Astrocyte (in vitro differentiated cells and primary cell): ENCODE results near the gene CYB5A. TPM values are rescaled to one million over a fixed set of nuclear protein-coding genes. Genes with fewer than 3 reads are reported as not detected.

Experiments
- DNase-seq: peaks from one replicate; pipeline ENCODE4 v3.0.0-alpha.2; 2010; ENCODE audit warnings: low read depth
- FAIRE-seq: peaks from 2 replicates; lab custom pipeline; 2011; peaks lifted over from hg19 to GRCh38; lab: Jason Lieb, UNC
- H2AFZ ChIP-seq: 2 replicates; pipeline ENCODE4 v1.6.0; 2012; ENCODE audit warnings: low read depth, low read length, inconsistent platforms
- H3K27ac ChIP-seq: 2 replicates; pipeline ENCODE4 v1.5.1; 2011; ENCODE audit warnings: low read depth, low read length, inconsistent platforms
- H3K27me3 ChIP-seq: 2 replicates; pipeline ENCODE4 v1.6.0; 2011; ENCODE audit warnings: low read length, inconsistent platforms; ENCODE audit not compliant: insufficient read depth
- H3K36me3 ChIP-seq: 2 replicates; pipeline ENCODE4 v1.5.1; 2011; ENCODE audit warnings: low read length, inconsistent platforms; ENCODE audit not compliant: insufficient read depth
- H3K4me1 ChIP-seq: 2 replicates; pipeline ENCODE4 v1.5.1; 2011; ENCODE audit warnings: low read length, inconsistent platforms; ENCODE audit not compliant: insufficient read depth
- H3K4me2 ChIP-seq: 2 replicates; pipeline ENCODE4 v1.6.0; 2012; ENCODE audit warnings: low read length, inconsistent platforms
- H3K4me3 ChIP-seq: 2 replicates; pipeline ENCODE4 v1.5.1; 2011; ENCODE audit warnings: low read depth, mild to moderate bottlenecking, low read length, inconsistent platforms; ENCODE audit not compliant: insufficient read depth
- H3K79me2 ChIP-seq: 2 replicates; pipeline ENCODE4 v1.6.0; 2012; ENCODE audit warnings: mild to moderate bottlenecking, low read length, inconsistent platforms; ENCODE audit not compliant: insufficient read depth
- H3K9ac ChIP-seq: 2 replicates; pipeline ENCODE4 v1.6.0; 2012; ENCODE audit warnings: mild to moderate bottlenecking, low read length, inconsistent platforms
- H3K9me3 ChIP-seq: 2 replicates; pipeline ENCODE4 v1.5.1; 2012; ENCODE audit warnings: low read depth, mild to moderate bottlenecking, low read length, inconsistent platforms; ENCODE audit not compliant: insufficient read depth
- H4K20me1 ChIP-seq: 2 replicates; pipeline ENCODE4 v1.6.0; 2012; ENCODE audit warnings: low read length, inconsistent platforms; ENCODE audit not compliant: insufficient read depth
- H3K27ac Mint-ChIP-seq: one replicate; pipeline ENCODE4 v1.8.0; 2021; ENCODE audit warnings: mild to moderate bottlenecking, mixed read lengths; ENCODE audit not compliant: unreplicated experiment
- H3K27me3 Mint-ChIP-seq: one replicate; pipeline ENCODE4 v1.8.0; 2021; ENCODE audit warnings: low read depth, mixed read lengths; ENCODE audit not compliant: unreplicated experiment
- H3K36me3 Mint-ChIP-seq: one replicate; pipeline ENCODE4 v1.8.0; 2021; ENCODE audit warnings: low read depth, mixed read lengths; ENCODE audit not compliant: unreplicated experiment
- H3K4me1 Mint-ChIP-seq: one replicate; pipeline ENCODE4 v1.8.0; 2021; ENCODE audit warnings: low read depth, mixed read lengths; ENCODE audit not compliant: unreplicated experiment
- H3K4me3 Mint-ChIP-seq: one replicate; pipeline ENCODE4 v1.8.0; 2021; ENCODE audit warnings: mild to moderate bottlenecking, moderate library complexity, mixed read lengths; ENCODE audit not compliant: unreplicated experiment
- H3K9me3 Mint-ChIP-seq: one replicate; pipeline ENCODE4 v1.8.0; 2021; ENCODE audit warnings: mild to moderate bottlenecking, mixed read lengths; ENCODE audit not compliant: unreplicated experiment
- EZH2 ChIP-seq: IDR thresholded peaks from 2 replicates; pipeline ENCODE4 v1.6.1; 2012; ENCODE audit warnings: mild to moderate bottlenecking, low read length, inconsistent platforms; ENCODE audit not compliant: insufficient read depth
- total RNA-seq: library from RNA; stranded (reverse); gene quantifications from 2 replicates; pipeline ENCODE4 v1.2.1, GENCODE V29; 2021
- TF ChIP-seq, protein P1 (sequence below): IDR thresholded peaks from 2 replicates; pipeline ENCODE4 v1.5.1; 2011; ENCODE audit warnings: low read depth, mild to moderate bottlenecking, inconsistent platforms, low read length, moderate library complexity; ENCODE audit not compliant: insufficient read depth

Gene CYB5A
- total RNA-seq, 1 donor from 2014 or later = 45.7 TPM

DNA sequence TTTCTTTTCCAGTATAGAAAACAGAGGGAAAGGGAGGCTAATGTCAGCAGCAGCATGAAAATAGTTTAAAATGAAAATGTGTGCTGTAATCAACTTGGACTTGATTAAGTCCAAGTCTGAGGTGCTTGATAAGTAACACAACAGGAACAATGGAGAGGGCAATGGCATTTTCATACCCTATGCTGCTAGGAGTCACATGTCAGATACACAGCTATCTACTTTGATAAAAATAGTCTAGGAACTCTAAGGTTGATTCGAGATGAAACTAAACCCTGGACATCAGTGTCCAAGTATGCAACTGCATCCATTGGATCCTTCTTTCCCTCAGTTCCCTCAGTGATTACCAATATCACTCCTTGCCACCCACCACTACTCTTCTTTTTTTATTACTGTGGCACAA, 19.2 kb upstream of the CYB5A start:
- FAIRE-seq = no peak
- H3K27ac ChIP-seq = no peak overlapping the region
- no peaks in the 10 kb centered on the region for H3K4me1 Mint-ChIP-seq

DNA sequence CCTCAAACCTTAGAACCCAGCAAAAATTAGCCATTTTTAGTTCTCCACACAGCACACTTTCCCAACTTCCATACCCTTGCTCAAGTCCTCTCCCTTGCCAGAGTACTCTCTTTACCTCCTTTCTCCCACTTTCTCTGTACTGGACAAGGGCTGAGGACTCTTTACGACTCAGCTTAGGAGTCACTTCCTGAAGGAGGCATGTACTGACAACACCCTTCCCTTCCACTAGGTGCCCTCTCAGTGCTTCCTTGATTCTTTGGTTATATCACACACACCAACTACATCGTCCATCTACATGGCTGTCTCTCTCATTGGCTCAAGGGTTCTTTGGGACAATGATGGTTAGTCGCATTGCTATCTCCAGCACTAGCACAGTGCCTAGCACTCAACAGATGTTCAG, 18.6 kb upstream of the CYB5A start:
- DNase-seq (no peak), FAIRE-seq (peak; percentile 65)
- Histone ChIP-seq H3K9ac (no peak overlapping the region), H3K4me1 (no peaks in the 10 kb centered on the region), H4K20me1 (no peaks in the 10 kb centered on the region), H3K4me2 (no peak overlapping the region), H3K27ac (no peak overlapping the region), H3K9me3 (no peaks in the 10 kb centered on the region), H2AFZ (no peak overlapping the region), H3K4me3 (no peak overlapping the region), H3K79me2 (no peaks in the 10 kb centered on the region), H3K27me3 (no peaks in the 10 kb centered on the region), H3K36me3 (no peaks in the 10 kb centered on the region)
- no peak for TF ChIP-seq EZH2
- TF ChIP-seq, protein P1, sequence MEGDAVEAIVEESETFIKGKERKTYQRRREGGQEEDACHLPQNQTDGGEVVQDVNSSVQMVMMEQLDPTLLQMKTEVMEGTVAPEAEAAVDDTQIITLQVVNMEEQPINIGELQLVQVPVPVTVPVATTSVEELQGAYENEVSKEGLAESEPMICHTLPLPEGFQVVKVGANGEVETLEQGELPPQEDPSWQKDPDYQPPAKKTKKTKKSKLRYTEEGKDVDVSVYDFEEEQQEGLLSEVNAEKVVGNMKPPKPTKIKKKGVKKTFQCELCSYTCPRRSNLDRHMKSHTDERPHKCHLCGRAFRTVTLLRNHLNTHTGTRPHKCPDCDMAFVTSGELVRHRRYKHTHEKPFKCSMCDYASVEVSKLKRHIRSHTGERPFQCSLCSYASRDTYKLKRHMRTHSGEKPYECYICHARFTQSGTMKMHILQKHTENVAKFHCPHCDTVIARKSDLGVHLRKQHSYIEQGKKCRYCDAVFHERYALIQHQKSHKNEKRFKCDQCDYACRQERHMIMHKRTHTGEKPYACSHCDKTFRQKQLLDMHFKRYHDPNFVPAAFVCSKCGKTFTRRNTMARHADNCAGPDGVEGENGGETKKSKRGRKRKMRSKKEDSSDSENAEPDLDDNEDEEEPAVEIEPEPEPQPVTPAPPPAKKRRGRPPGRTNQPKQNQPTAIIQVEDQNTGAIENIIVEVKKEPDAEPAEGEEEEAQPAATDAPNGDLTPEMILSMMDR = no peak
- H3K27me3 Mint-ChIP-seq = no peaks in the 10 kb centered on the region
- no peak overlapping the region for H3K27ac Mint-ChIP-seq
- H3K9me3 Mint-ChIP-seq = peaks cover 2% of the 10 kb centered on the region
- H3K36me3 Mint-ChIP-seq = no peaks in the 10 kb centered on the region
- no peak overlapping the region for H3K4me3 Mint-ChIP-seq
- H3K4me1 Mint-ChIP-seq = no peaks in the 10 kb centered on the region

More for the DNA sequence above, 19.2 kb upstream of the CYB5A start:
- Histone ChIP-seq H3K36me3 (no peaks in the 10 kb centered on the region), H3K27me3 (no peaks in the 10 kb centered on the region), H4K20me1 (no peaks in the 10 kb centered on the region), H2AFZ (no peak overlapping the region), H3K9me3 (no peaks in the 10 kb centered on the region), H3K79me2 (no peaks in the 10 kb centered on the region), H3K4me3 (no peak overlapping the region), H3K4me1 (no peaks in the 10 kb centered on the region), H3K4me2 (no peak overlapping the region), H3K9ac (no peak overlapping the region)
- H3K9me3 Mint-ChIP-seq = peaks cover 2% of the 10 kb centered on the region
- no peaks in the 10 kb centered on the region for H3K36me3 Mint-ChIP-seq
- no peak overlapping the region for H3K27ac Mint-ChIP-seq
- no peak for TF ChIP-seq EZH2
- TF ChIP-seq, protein P1 = no peak
- no peaks in the 10 kb centered on the region for H3K27me3 Mint-ChIP-seq
- no peak overlapping the region for H3K4me3 Mint-ChIP-seq
- DNase-seq = no peak

DNA sequence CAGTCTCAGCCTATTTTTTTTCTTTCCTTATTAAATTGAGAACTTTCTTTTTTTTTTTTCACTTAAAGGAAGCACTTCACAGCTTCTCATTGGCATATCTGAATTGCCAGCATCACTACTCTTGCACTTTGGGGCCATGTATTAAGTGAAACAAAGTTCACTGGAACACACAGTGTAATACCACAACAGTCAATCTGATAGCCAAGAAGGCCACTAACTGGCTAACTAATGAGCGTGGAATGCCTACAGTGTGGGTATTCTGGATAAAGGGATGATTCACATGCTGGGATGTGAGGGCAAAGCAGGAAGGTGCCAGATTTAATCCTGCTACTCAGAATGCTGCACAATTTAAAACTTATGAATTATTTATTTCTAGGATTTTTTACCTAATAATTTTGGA, 12.2 kb upstream of the CYB5A start:
- H2AFZ ChIP-seq = peak overlapping the region; percentile 10
- Mint-ChIP-seq H3K9me3 (no peaks in the 10 kb centered on the region), H3K4me1 (peaks cover 19% of the 10 kb centered on the region), H3K4me3 (no peak overlapping the region), H3K27me3 (no peaks in the 10 kb centered on the region), H3K27ac (no peak overlapping the region), H3K36me3 (no peaks in the 10 kb centered on the region)
- FAIRE-seq (peak; percentile 63), DNase-seq (peak; percentile 70)
- H3K79me2 ChIP-seq = no peaks in the 10 kb centered on the region
- no peak overlapping the region for H3K4me3 ChIP-seq
- no peaks in the 10 kb centered on the region for H3K27me3 ChIP-seq
- no peak overlapping the region for H3K27ac ChIP-seq
- H3K4me1 ChIP-seq = peaks cover 11% of the 10 kb centered on the region
- TF ChIP-seq, protein P1 = no peak
- TF ChIP-seq EZH2 = no peak
- H3K36me3 ChIP-seq = no peaks in the 10 kb centered on the region
- H3K9me3 ChIP-seq = no peaks in the 10 kb centered on the region
- no peak overlapping the region for H3K9ac ChIP-seq
- H4K20me1 ChIP-seq = no peaks in the 10 kb centered on the region
- no peak overlapping the region for H3K4me2 ChIP-seq
